Measurements from ENCODE around the gene PGPEP1.

DNA sequence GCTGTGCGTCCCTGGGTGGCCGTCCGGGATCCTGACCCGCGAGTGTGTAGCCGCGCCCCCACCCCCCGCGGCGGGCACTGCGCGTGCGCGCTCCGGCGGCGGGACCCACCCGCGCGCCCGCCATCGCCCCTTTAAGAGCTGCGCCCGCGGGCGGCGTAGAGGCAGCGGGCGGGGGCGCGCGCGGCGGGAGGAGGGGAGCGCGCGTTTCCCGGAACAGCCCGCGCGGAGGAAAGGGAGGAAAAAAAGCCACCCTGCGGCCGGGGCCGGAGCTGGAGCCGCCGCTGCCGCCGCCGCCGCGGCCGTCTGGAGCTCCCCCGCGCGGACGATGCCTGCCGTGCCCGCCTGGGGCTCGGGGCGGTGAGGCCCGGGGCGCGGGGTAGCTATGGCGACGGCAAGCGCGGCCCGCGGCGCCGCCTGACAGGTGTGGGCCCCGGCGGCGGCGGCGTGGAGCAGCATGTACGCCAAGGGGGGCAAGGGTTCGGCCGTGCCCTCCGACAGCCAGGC lies 78.8 kb downstream of the PGPEP1 start, which contains the start of gene SSBP4:
- TF ChIP-seq, protein P1, sequence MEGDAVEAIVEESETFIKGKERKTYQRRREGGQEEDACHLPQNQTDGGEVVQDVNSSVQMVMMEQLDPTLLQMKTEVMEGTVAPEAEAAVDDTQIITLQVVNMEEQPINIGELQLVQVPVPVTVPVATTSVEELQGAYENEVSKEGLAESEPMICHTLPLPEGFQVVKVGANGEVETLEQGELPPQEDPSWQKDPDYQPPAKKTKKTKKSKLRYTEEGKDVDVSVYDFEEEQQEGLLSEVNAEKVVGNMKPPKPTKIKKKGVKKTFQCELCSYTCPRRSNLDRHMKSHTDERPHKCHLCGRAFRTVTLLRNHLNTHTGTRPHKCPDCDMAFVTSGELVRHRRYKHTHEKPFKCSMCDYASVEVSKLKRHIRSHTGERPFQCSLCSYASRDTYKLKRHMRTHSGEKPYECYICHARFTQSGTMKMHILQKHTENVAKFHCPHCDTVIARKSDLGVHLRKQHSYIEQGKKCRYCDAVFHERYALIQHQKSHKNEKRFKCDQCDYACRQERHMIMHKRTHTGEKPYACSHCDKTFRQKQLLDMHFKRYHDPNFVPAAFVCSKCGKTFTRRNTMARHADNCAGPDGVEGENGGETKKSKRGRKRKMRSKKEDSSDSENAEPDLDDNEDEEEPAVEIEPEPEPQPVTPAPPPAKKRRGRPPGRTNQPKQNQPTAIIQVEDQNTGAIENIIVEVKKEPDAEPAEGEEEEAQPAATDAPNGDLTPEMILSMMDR (conservative IDR thresholded peaks at IDR 0.05; ENCODE audit: low read length) = no peak; the same call in 1 of the 2 replicates
- TF ChIP-seq EZH2phosphoT487 (IDR thresholded peaks at IDR 0.05; ENCODE audit: borderline replicate concordance) = no peak

All from Loucy (cell line).